K562 (cell line): Measurements from ENCODE around the gene USP48. TPM values are rescaled to one million over a fixed set of nuclear protein-coding genes. Genes with fewer than 3 reads are reported as not detected.
A peak's percentile ranks its signal among the peaks of the same experiment; 100 is the strongest.

Source experiments
- ARID3A ChIP-seq: IDR thresholded peaks from 2 replicates; pipeline ENCODE4 v1.6.1; 2012; ENCODE audit warnings: low read depth, low read length, improper control_type of control experiment, borderline replicate concordance
- ASH1L ChIP-seq: fragments of 450-650 bp; IDR thresholded peaks from 2 replicates; pipeline ENCODE4 v1.6.1; 2018; ENCODE audit warnings: borderline replicate concordance, mild to moderate bottlenecking, low read depth; ENCODE audit not compliant: partially characterized antibody
- BACH1 ChIP-seq: fragments of 200-800 bp; sonication (Bioruptor generic); IDR thresholded peaks from 2 replicates; pipeline ENCODE4 v1.6.1; 2016; ENCODE audit warnings: missing genetic modification characterization, missing compliant biosample characterization
- CBX3 ChIP-seq, 2 experiments: IDR thresholded peaks; 1 replicate in 1 of 2; 2 replicates in 1 of 2; pipeline ENCODE4 v1.6.1; 2012; ENCODE audit warnings: inconsistent platforms in 2 of 2, low read length in 2 of 2, borderline replicate concordance in 1 of 2, control low read depth in 1 of 2
- DPF2 ChIP-seq: fragments of 450-650 bp; IDR thresholded peaks from 2 replicates; pipeline ENCODE4 v1.6.1; 2016
- FOS ChIP-seq: IDR thresholded peaks from 3 replicates; pipeline ENCODE4 v1.6.1; 2011; ENCODE audit not compliant: insufficient read length; ENCODE audit errors: extremely low read depth
- FOXA3 ChIP-seq, 2 experiments: fragments of 450-650 bp in 1 of 2; sonication (generic) in 1 of 2; formaldehyde crosslinking; IDR thresholded peaks in 1 of 2; conservative IDR thresholded peaks in 1 of 2; 2 replicates each; pipeline versions ENCODE4 v1.4.0 to v1.8.0; 2020 to 2022; ENCODE audit warnings: mild to moderate bottlenecking in 2 of 2, missing genetic modification reagents in 1 of 2
- HCFC1 ChIP-seq: IDR thresholded peaks from 2 replicates; pipeline ENCODE4 v1.6.1; 2012; ENCODE audit warnings: low read depth, low read length, improper control_type of control experiment
- HDAC1 ChIP-seq, 2 experiments: fragments of 450-650 bp; IDR thresholded peaks; 2 replicates each; pipeline ENCODE4 v1.6.1; 2016 to 2017; ENCODE audit warnings: inconsistent platforms in 1 of 2, mild to moderate bottlenecking in 1 of 2, moderate library complexity in 1 of 2
- ILF3 ChIP-seq: fragments of 450-650 bp; IDR thresholded peaks from 2 replicates; pipeline ENCODE4 v1.6.1; 2018; ENCODE audit warnings: antibody characterized with exemption, mild to moderate bottlenecking, moderate library complexity, borderline replicate concordance
- NCOR1 ChIP-seq: fragments of 450-650 bp; IDR thresholded peaks from 2 replicates; pipeline ENCODE4 v1.6.1; 2016; ENCODE audit warnings: mild to moderate bottlenecking, moderate library complexity
- RBM34 ChIP-seq: fragments of 200-400 bp; formaldehyde crosslinking; IDR thresholded peaks from 2 replicates; pipeline ENCODE4 v1.6.1; 2018; ENCODE audit warnings: low read length, borderline replicate concordance; ENCODE audit not compliant: insufficient read depth
- TCF3 ChIP-seq: sonication (generic); formaldehyde crosslinking; IDR thresholded peaks from 2 replicates; pipeline ENCODE4 v1.4.0; 2020; ENCODE audit warnings: mild to moderate bottlenecking, missing genetic modification reagents
- TEAD4 ChIP-seq, 2 experiments: sonication (generic) in 1 of 2; formaldehyde crosslinking in 1 of 2; IDR thresholded peaks; 2 replicates each; pipeline versions ENCODE4 v1.6.1 to v1.8.0; 2012 to 2022; ENCODE audit warnings: borderline replicate concordance in 1 of 2, inconsistent platforms in 1 of 2, low read length in 1 of 2, mild to moderate bottlenecking in 1 of 2, missing genetic modification reagents in 1 of 2
- TFE3 ChIP-seq: fragments of 450-650 bp; formaldehyde crosslinking; IDR thresholded peaks from 2 replicates; pipeline ENCODE4 v1.4.0; 2020; ENCODE audit warnings: mild to moderate bottlenecking, mixed read lengths
- ZKSCAN3 ChIP-seq: fragments of 250-450 bp; sonication (Bioruptor Pico); IDR thresholded peaks from 2 replicates; pipeline ENCODE4 v1.4.0; 2020
- ZNF232 ChIP-seq: sonication (generic); formaldehyde crosslinking; IDR thresholded peaks from 2 replicates; pipeline ENCODE4 v1.8.0; 2022; ENCODE audit warnings: mild to moderate bottlenecking, missing genetic modification reagents
- ZNF609 ChIP-seq: sonication (generic); formaldehyde crosslinking; IDR thresholded peaks from 2 replicates; pipeline ENCODE4 v1.8.1; 2023; ENCODE audit warnings: missing genetic modification reagents, mild to moderate bottlenecking, borderline replicate concordance
- ZNF699 ChIP-seq: fragments of 250-450 bp; sonication (Bioruptor Pico); IDR thresholded peaks from 2 replicates; pipeline ENCODE4 v1.8.0; 2021; ENCODE audit warnings: mild to moderate bottlenecking, moderate library complexity; ENCODE audit not compliant: insufficient replicate concordance
- polyA plus RNA-seq, 8 experiments: library from polyadenylated mRNA; depleted of rRNA in 4 of 8; stranded (reverse) in 5 of 8; unstranded in 3 of 8; fragments of >200 nt; fragmentation: Nextera tagmentation in 2 of 8; fragmentation: Illumina TruSeq in 1 of 8; extraction: Ambion mirVana in 2 of 8; extraction: Trizol in 1 of 8; gene quantifications; 2 replicates each; pipeline versions ENCODE4 v1.2.1 to v1.2.3, GENCODE V29; 2011 to 2014; ENCODE audit warnings: inconsistent platforms in 1 of 8, missing spikeins in 1 of 8
- total RNA-seq, 7 experiments: library from RNA; depleted of rRNA in 6 of 7; stranded (reverse); fragments of >200 nt in 6 of 7; fragmentation: Illumina TruSeq in 2 of 7; extraction: Trizol in 2 of 7; gene quantifications; 2 replicates each; pipeline versions ENCODE4 v1.2.1 to v1.2.3, GENCODE V29; 2011 to 2021; ENCODE audit warnings: low replicate concordance in 1 of 7

The USP48 gene
- total and polyA plus RNA-seq, 9 of the 15 experiments (the other 6 are each of a cell fraction or from before 2014, with no cell fraction given), result 23.3 to 123 (median 106) TPM

GRCh38 chr1:21764615-21765423 lies 18.1 kb downstream of the USP48 start (continued):
- TF ChIP-seq TCF3 (CRISPR knock-in tag) (peak; percentile 62), ASH1L (no peak), ILF3 (no peak), TEAD4 (IDR thresholded peaks at IDR 0.05; ENCODE audit: low read length) (peak; percentile 70), TEAD4 (CRISPR knock-in tag; IDR thresholded peaks at IDR 0.05; ENCODE audit: borderline replicate concordance) (no peak), RBM34 (no peak), NCOR1 (0 out of 2 replicates have a peak, but pooled peaks have one; percentile 2), CBX3 (IDR thresholded peaks at IDR 0.05; ENCODE audit: borderline replicate concordance in 1 of 2, low read length in 2 of 2) (no peak), DPF2 (peak; percentile 68; the same call in 1 of the 2 replicates), ZNF699 (CRISPR knock-in tag) (no peak), ZNF232 (CRISPR knock-in tag) (no peak), FOS (peak; percentile 16), FOXA3 (CRISPR knock-in tag; conservative IDR thresholded peaks at IDR 0.05 in 1 of 2, IDR thresholded peaks at IDR 0.05 in 1 of 2) (0 out of 4 replicates have a peak, but pooled peaks of 1 of the 2 experiments have one; percentile 26), BACH1 (tag) (0 out of 2 replicates have a peak, but pooled peaks have one; percentile 23), ZKSCAN3 (CRISPR knock-in tag) (no peak), ZNF609 (no peak), HDAC1 (IDR thresholded peaks at IDR 0.05) (peak in 1 of 2 experiments; percentile 40; a peak in 1 of 4 replicates), TFE3 (CRISPR knock-in tag) (no peak), HCFC1 (no peak), ARID3A (no peak)
